ENCODE data around the gene CSMD2. TPM values are rescaled to one million over a fixed set of nuclear protein-coding genes. Genes with fewer than 3 reads are reported as not detected.

The CSMD2 gene
- total and polyA plus RNA-seq, 7 donors: 0.02 to 0.32 (median 0.10) TPM

DNA sequence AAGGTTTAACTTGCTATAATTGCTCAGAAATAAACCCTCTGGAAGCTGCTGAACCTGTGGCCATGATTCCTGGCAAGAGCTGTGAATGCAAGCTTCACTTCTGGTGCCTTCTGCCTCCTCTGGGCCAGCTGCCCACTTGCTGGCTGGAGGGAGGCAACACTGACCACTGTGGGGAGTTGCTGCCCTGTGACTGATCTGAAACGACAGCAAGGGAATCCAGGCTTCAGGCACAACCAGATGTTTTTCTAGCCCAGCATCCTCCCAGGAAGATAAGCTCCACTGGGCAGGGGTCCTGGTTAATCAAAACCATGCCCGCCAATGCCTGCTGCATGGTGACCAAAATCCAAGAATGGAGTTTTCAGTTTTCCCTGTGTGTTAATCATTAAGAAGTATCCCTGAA lies 481.1 kb downstream of the CSMD2 start:
- ATAC-seq (no peak), DNase-seq (no peak)
- H3K9me3 ChIP-seq: no peaks in the 10 kb centered on the region
- no peak overlapping the region for H3K27ac ChIP-seq
- H3K4me3 ChIP-seq: no peak overlapping the region
- intact Hi-C loops (cut with DNase I): no loop called here
- WGBS, 3 donors: 20 to 35% (median 25%) methylated on average over 2 of the region's 2 CpGs
- H3K36me3 ChIP-seq (ENCODE audit: insufficient read depth in 1 of 2, low read depth in 1 of 2): no peaks in the 10 kb centered on the region
- TF ChIP-seq, protein P1, sequence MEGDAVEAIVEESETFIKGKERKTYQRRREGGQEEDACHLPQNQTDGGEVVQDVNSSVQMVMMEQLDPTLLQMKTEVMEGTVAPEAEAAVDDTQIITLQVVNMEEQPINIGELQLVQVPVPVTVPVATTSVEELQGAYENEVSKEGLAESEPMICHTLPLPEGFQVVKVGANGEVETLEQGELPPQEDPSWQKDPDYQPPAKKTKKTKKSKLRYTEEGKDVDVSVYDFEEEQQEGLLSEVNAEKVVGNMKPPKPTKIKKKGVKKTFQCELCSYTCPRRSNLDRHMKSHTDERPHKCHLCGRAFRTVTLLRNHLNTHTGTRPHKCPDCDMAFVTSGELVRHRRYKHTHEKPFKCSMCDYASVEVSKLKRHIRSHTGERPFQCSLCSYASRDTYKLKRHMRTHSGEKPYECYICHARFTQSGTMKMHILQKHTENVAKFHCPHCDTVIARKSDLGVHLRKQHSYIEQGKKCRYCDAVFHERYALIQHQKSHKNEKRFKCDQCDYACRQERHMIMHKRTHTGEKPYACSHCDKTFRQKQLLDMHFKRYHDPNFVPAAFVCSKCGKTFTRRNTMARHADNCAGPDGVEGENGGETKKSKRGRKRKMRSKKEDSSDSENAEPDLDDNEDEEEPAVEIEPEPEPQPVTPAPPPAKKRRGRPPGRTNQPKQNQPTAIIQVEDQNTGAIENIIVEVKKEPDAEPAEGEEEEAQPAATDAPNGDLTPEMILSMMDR (IDR thresholded peaks at IDR 0.05): no peak
- H3K4me1 ChIP-seq: no peaks in the 10 kb centered on the region
- H3K27me3 ChIP-seq (ENCODE audit: insufficient read depth in 3 of 3, low read length in 2 of 3): peaks cover 0 to 34% (median 6%) of the 10 kb centered on the region in 3 donors

DNA sequence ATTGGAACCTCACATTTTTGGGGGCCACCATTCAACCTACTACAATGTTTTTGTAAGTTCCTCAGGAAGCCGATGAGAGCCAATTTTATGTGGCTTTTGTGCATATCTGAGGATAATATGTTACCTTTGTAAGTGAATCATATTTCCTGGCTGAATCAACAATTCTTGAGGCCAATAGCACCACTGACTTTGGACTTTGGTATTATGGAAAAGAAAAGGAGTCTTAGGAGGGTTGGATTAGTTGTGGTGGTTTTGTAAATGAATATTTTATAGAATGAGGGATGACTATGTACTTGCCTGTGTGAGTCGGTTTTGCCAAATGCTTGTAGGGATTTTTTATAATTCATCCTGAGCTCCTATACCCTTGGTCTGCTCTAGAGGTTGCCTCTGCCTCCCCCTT lies 482.7 kb downstream of the CSMD2 start:
- DNase-seq: no peak
- TF ChIP-seq, protein P1 (IDR thresholded peaks at IDR 0.05): no peak
- Histone ChIP-seq H3K27me3 (ENCODE audit: insufficient read depth in 3 of 3, low read length in 2 of 3) (peaks cover 0 to 34% (median 6%) of the 10 kb centered on the region in 3 donors), H3K27ac (no peak overlapping the region), H3K36me3 (ENCODE audit: insufficient read depth in 1 of 2, low read depth in 1 of 2) (no peaks in the 10 kb centered on the region), H3K9me3 (no peaks in the 10 kb centered on the region), H3K4me3 (no peak overlapping the region), H3K4me1 (no peaks in the 10 kb centered on the region)
- intact Hi-C loops (cut with DNase I): no loop called here
- WGBS, 3 donors: 86 to 91% (median 91%) methylated on average over 2 of the region's 2 CpGs
- ATAC-seq: no peak

DNA sequence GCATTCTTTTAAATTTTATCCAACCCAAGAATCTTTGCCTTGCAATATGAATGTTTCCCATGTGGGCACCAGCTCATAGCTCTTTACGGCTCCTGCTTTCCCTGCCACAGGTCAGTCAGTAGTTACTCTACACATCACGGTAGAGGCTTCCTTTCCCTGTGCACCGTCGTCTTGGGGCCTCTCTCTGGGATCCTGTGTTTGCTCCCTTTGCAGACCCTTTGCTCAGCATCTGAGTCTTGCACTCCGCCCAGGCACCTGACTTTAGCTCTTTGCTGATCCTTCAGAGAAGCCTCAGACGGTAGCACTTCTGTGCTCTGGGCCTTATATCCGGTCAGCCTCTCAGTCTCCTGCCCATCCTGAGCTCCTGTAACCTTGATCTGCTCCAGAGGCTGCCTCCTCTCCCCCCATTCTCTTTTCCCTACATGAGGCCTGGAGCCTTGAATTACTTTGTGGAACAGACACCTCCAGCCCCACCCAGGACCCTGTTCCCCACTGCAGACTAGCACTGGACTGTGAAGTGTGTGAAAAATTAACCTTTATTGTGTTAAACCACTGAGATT lies 484.7 kb downstream of the CSMD2 start:
- ATAC-seq: no peak
- Histone ChIP-seq H3K27me3 (ENCODE audit: insufficient read depth in 3 of 3, low read length in 2 of 3) (peaks cover 0 to 19% (median 6%) of the 10 kb centered on the region in 3 donors), H3K27ac (no peak overlapping the region), H3K4me1 (no peaks in the 10 kb centered on the region), H3K9me3 (no peaks in the 10 kb centered on the region), H3K4me3 (no peak overlapping the region), H3K36me3 (ENCODE audit: insufficient read depth in 1 of 2, low read depth in 1 of 2) (no peaks in the 10 kb centered on the region)
- intact Hi-C loops (cut with DNase I): no loop called here
- WGBS, 3 donors: 82 to 89% (median 84%) methylated on average over 7 of the region's 7 CpGs
- TF ChIP-seq, protein P1 (IDR thresholded peaks at IDR 0.05): no peak
- no peak for DNase-seq

DNA sequence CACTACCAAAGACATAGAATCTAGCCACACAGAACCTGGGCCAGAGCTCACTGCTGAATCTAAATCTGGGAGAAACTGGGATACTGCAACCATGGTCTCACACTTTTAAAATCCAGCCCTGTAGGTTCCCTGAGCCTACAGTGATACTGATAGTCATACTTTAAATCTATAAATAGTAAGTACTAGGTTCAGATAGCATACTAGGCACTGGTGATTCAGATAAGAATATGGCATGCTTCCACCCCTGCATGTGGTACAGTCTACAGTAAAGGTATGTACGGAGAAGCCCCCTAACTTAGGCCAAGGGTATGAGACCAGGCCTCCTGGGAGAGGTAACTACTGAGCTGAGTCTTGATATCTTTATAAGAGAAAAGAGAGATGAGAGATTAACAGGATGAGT lies 494.5 kb downstream of the CSMD2 start:
- Histone ChIP-seq H3K27me3 (ENCODE audit: insufficient read depth in 3 of 3, low read length in 2 of 3) (peaks cover 0 to 4% (median 0%) of the 10 kb centered on the region in 3 donors), H3K9me3 (no peaks in the 10 kb centered on the region), H3K4me3 (no peak overlapping the region), H3K36me3 (ENCODE audit: insufficient read depth in 1 of 2, low read depth in 1 of 2) (no peaks in the 10 kb centered on the region), H3K27ac (no peak overlapping the region), H3K4me1 (no peaks in the 10 kb centered on the region)
- intact Hi-C loops (cut with DNase I): no loop called here
- TF ChIP-seq, protein P1 (IDR thresholded peaks at IDR 0.05): no peak
- WGBS, 3 donors: 67 to 85% (median 72%) methylated on average over 1 of the region's 1 CpG
- DNase-seq: no peak
- no peak for ATAC-seq

DNA sequence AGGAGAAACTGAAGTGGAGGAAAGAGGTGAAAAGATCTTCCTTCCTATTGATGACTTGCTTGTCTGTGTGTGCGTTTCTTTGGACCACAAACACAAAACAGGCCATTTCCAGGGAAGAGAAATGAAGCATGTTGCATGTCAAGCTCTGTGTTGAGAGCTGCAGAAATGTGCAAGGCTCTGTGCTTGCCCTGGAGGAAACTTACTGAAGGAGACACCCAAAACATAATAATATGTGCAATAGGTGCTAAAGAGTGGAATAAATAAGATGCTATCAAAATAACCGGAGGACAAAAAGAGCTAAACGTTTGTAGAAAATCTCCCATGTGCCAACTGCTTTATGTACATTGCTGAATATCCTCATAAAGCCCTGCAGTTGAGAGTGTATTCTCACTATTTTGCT lies 496.3 kb downstream of the CSMD2 start:
- H3K36me3 ChIP-seq (ENCODE audit: insufficient read depth in 1 of 2, low read depth in 1 of 2): no peaks in the 10 kb centered on the region
- no peaks in the 10 kb centered on the region for H3K4me1 ChIP-seq
- H3K27ac ChIP-seq: no peak overlapping the region
- peaks cover 0 to 4% (median 0%) of the 10 kb centered on the region in 3 donors for H3K27me3 ChIP-seq (ENCODE audit: insufficient read depth in 3 of 3, low read length in 2 of 3)
- DNase-seq (no peak), ATAC-seq (no peak)
- H3K9me3 ChIP-seq: no peaks in the 10 kb centered on the region
- intact Hi-C loops (cut with DNase I): no loop called here
- no peak overlapping the region for H3K4me3 ChIP-seq
- TF ChIP-seq, protein P1 (IDR thresholded peaks at IDR 0.05): no peak
- WGBS, 3 donors: 62 to 88% (median 73%) methylated on average over 3 of the region's 3 CpGs

Measured in psoas muscle (tissue), 8 donors.